Hippocampal formation (tissue), 2 donors: ENCODE measurements around the gene TKTL1.

Experiments
- DNase-seq, 2 donors: peaks; one replicate each; lab custom pipeline; 2025; lab: John Stamatoyannopoulos, UW

Gene TKTL1

DNA sequence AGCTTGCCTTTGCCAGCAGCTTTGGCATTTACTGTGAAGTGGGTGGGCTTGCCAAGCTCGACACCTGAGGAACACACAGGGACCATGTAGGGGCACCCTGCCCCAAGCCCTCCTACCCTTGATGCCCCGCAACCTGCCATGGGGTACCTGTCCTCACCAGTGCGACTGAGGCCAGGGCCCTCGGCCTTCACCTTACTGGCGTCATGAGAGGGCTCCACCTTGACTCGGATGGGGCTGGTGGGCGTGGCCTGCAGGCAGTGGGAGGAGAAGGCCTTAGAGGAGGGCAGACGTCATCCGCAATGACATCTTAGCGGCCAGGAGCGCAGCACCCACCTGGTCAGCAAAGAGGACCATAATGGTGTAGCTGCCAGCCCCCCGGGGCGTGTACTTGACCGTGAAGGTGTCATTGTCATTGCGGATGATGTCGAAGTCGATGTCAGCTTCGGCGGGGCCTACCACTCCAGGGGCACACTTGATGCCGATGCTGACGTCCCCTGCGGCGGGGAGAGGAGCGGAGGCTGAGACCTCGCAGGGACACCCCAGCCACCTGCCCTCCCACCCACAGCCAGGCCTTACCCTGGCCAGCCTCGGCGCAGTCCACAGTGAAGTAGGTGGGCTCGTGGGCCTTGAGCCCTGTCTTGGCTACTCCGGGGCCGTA lies 66.6 kb downstream of the TKTL1 start:
- DNase-seq, result no peak

DNA sequence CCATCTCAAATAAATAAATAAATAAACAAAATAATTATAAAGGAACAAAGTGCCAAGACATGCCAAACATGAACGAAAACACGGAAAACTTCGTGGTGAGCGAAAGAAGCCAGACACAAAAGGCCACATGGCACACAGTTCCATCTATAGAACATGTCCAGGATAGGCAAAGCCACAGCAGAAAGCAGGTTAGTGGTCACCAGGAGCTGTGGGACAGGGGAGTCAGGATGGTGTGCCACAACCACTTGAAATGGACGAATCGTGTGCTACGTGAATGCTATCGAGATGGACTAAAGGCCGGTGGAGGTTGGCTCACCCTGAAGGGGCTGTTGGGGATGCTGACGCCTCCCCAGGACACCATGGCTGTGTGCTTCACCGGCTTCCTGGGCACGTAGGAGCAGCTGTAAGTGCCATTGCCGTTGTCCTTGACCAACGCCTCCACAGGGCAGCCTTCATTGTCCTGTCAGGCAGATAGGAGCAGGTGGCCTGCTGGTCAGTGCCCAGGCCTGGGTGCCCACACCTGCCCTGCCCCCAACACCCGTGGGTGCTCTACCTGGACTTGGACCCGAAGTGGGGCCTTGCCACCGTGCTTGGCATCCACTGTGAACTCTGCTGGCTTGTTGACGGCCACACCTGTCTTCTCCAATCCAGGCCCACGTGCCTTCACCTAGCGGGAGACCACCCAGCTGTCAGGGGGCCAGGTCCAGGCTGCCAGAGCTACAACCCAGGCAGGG lies 68.3 kb downstream of the TKTL1 start:
- no peak for DNase-seq

DNA sequence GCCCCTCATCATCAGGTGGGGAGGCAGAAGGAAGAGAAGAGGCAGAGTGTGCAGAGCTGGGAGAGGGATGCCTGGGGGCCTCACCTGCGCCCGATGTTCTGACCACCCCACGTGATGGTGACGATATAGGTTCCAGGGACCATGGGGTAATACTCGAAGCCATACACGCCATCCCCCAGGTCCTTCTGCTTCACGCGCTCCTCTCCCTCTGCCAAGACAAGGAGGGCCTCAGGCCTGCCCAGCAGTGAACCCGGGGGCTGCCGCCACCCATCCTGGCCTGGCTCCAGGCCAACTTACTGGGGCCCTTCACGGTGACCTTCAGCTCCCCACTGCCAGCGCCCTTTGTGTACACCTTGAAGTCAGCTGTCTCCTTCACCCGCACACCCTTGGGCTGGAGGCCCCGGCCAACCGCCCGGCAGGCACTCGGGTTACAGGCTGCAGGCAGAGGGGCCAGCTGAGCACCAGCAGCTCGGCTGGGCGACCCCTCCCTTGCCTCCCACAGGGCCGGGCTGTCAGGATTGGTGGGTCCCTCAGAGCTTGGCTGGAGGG lies 69.5 kb downstream of the TKTL1 start:
- DNase-seq, result no peak

GRCh38 chrX:154365997-154366665 lies 70.5 kb downstream of the TKTL1 start:
- DNase-seq, result no peak

DNA sequence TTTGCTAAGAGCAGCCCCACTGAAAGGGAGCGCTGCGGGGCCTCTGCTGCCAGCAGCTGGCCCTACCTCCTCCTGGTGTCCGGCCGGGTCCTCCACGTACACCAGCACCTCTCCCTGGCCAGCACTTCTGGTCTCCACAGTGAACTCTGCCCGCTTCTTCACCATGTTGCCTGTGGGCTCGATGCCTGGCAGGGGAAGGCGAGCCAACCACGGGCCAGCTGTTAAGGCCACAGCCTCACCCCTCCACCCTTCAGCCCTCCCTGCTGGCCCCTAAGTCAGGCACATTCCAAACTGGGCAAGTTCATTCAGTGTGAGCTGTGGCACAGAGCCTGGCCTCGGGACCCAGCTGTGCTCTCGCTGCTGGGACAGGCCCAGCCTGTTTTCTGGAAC lies 71.1 kb downstream of the TKTL1 start:
- DNase-seq, result peak in 1 of 2 donors; percentile 35

DNA sequence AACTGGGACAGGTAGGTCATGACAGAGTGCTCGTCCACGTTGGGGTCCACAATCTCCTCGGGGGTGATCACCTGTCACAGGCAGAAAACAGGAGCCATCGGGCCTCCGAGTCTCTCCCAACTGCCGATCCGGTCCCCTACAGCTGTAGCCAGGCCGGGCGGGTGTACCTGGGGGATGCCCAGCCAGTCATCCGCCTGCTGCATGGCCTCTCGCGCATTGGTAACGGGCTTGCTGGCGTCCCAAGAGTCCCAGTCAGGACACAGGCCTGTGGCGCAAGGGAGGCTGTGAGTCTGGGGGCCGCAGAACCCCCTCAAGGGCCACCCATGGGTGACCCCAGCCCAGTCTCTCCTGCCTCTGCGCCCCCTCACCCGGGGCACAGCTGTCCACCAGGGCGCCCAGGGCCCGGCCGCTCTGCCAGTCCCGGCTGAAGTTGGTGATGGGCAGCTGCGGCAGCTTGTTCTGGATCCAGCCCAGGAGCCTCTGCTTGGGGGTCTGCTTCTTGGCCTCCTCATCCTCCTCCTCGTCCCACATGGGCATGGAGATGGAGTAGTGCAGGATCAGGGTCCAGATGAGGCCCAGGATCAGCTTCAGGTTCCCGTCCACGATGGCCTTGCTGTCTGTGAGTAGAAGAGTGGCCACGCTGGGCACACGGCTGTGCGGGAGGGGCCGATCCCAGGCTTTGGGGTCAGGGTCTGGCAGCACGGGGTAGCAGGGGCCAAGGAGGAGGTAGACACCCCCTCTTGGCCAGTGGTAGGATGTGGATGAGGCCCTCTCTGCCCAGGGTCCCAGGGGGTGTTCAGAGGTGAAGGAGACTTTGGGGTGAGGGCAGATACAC lies 72.1 kb downstream of the TKTL1 start:
- no peak for DNase-seq

DNA sequence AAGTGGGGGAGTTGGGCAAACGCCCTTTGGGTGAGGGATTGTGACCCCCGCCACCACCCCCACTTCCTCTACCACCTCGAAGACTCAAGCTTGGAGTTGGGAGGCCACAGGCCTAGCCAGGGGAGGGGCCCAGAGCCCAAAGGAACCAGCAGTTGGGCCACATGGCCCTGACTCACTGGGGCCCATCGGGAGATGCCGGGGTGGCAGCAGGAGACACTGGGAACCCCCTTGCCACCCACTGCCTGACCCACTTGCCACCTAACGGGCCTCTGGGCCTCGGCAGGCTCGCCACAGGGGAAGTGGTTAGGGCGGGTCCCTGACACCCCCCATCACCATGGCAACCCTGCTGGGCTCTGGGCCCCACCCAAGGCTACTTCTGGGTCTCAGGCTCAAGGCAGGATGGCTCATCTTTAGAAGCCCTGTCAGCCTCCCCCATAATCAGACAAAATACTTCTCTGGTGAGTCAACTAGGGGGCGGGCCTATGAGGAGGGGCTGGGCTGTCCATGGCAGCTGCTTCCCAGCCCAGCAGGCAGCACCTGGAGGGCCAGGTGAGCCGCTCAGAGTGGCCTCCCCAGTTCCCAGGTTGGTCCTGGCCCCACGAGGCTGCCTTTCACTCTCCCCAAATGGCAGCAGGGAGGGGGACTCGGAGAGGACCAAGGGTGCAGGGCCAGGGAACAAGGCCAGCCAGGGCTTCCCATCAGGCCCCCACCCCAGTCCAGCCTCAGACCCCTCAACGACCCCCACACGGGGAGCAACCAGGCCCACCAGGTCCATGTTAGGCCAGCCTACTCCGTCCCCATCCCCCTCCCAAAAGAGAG lies 73.2 kb downstream of the TKTL1 start:
- no peak for DNase-seq

- DNase-seq, result peak in 1 of 2 donors; percentile 13
Observed at GRCh38 chrX:154369449-154370299, 74.1 kb downstream of the TKTL1 start.

DNA sequence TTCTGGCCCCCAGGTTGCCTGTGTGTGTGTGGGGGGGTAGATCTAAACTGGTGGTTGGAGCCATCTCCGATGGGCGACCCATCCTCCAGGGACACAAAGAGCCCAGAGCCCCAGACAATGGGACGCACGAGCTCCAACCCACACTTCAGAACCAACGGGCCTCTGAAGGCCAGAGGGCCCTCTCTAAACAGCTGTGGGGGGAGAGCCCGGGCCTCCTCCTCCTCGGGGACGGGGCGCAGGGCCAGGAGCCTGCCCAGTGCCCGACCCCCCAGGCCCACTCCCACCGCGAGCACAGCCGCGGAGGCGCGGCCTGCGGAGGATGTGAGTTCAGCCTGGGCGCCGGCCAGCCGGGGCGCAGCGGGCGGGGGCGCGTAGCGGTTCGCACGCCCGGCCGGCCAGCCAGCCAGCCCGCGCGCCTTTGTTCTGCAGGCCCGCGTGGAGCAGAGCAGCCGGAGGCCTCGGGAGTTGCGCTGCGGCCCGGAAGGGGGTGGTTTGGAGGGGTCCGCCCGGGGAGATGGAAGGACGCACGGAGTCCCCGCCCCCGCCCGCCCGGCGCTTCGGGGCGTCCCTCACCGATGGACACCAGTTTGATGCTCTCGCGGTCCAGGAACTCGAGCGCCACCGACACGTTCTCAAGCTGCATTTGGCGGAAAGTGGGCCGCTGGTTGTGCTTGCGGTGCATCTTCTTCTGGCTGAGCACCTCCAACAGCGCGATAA lies 74.9 kb downstream of the TKTL1 start:
- no peak for DNase-seq

DNA sequence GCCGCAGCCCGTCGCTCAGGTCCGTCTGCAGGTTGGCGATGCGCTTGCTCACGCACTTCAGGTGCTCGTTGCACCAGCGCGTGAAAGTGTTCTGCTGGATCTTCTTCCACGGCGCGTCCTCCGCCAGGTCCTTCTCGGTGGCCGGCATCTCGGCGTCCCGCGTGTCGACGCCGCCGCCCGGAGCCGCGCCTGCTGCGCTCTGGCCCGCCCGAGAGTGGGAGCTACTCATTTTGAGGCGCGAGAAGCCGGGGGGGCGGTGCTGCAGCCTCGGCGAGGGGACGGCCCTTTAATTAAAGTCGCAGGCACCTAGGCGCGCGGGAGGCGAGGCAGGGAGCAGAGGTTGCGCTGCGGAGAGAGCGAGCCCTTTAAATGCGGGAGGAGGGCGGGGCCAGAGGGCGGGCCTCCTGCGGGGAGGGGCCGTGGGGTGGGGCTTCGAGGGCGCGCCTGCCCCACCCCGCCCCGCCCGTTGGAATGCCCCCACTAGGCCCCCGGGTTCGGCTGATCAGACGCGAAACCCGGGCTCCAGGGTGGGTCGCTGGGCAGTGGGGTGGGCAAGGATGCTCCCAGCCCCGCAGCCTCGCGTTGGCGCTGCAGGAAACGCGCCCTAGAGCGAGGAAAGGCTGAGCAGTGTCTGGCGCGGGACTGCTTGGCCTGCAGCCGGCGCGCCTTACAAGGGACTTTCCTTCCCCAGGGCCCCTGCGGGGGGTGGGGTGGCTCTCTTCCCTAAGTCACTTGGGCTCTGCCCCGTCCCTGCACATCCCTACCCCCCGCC lies 75.6 kb downstream of the TKTL1 start:
- peak; percentile 80 to 90 for DNase-seq

- no peak for DNase-seq
Observed at GRCh38 chrX:154371789-154372300, 76.2 kb downstream of the TKTL1 start.

- no peak for DNase-seq
Observed at GRCh38 chrX:154372612-154373022, 77.0 kb downstream of the TKTL1 start.

DNA sequence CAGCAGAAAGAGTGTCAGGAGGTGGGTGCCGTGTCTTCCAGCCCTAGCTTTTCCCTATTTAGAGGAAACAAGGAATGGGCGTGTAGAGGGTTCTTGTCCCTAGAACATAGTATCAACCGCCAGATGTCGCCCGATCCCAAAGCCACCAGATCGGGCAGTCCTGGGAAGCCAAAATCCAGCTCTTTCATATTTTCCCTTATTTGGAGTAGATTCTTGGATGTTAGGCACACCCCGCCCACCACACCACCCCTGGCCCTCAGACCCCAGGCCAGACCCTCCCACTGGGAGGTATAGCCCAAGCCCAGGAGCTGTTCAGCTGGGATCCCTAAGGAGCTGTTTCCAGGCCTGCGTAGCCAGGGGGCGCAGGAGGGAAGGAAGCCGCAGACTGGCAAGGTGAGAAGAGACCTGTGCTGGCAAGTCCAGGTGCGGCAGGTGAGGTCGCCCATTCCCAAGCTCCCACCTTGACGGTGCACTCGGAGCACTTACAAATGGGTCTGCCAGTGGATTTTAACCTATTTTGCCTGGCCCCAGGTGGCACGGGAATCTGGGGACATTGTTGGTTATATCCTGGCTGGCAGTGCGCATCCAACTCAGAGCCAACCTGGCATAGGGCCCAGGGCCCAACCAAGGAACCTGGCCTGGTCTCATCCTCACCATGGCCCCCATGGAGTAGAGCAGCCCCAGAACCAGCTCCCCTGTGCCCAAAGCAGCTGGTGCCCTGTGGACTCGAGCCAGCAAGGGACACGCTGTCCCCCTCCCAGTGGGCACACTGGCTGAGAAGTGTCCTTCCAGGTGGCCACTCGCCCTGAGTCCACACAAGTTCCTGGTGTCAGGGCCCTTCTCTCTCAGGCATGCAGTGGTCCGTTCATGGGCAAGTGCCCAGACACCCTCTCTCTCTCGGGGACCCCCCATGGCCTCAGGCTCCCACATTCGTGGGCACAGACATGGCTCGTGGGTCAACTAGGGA lies 78.0 kb downstream of the TKTL1 start:
- peak; percentile 25 to 41 for DNase-seq

- DNase-seq, result no peak
Observed at GRCh38 chrX:154374313-154375155, 78.9 kb downstream of the TKTL1 start, which contains the start of gene FLNA. FLNA (minus strand) TSS chrX:154374634; CDS start chrX:154371245, 3,389 bp downstream.

GRCh38 chrX:154375156-154375504 lies 79.5 kb downstream of the TKTL1 start:
- DNase-seq, result no peak

GRCh38 chrX:154376774-154377173 lies 81.2 kb downstream of the TKTL1 start:
- DNase-seq, result no peak
